Measurements from ENCODE around the gene MAST4.

- TF ChIP-seq POLR2A (IDR thresholded peaks at IDR 0.05) (no peak), CTCF (IDR thresholded peaks at IDR 0.05) (no peak)
These were observed 429.3 kb downstream of the MAST4 start for GRCh38 chr5:67025457-67025856.
